GM18520 (cell line): Measurements from ENCODE around the gene GLB1L2.

ENCODE experiments used
- ATAC-seq: cut with Tn5 transposase; IDR thresholded peaks from one replicate; pipeline ENCODE4 v1.9.1; 2021; ENCODE audit not compliant: unreplicated experiment

Gene GLB1L2

DNA sequence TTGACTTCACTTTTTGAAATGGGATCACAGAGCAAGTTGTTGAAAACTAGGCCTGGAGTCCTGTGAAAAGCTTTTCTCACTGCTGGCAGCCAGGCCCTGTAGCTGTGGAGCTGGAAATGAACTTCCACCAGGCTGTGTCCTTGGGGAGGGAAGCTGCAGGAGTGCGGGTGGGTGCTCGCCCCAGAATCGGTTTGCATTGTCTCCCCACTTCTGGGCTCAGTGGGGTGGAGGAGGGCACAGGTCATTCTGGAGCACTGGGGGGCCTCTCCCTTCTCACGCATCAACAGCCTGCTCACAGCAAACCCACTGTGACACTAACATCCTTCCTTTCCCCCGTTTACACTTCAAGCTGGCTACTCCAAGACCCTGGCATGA is 15.2 kb downstream of the GLB1L2 start:
- ATAC-seq, result no peak

DNA sequence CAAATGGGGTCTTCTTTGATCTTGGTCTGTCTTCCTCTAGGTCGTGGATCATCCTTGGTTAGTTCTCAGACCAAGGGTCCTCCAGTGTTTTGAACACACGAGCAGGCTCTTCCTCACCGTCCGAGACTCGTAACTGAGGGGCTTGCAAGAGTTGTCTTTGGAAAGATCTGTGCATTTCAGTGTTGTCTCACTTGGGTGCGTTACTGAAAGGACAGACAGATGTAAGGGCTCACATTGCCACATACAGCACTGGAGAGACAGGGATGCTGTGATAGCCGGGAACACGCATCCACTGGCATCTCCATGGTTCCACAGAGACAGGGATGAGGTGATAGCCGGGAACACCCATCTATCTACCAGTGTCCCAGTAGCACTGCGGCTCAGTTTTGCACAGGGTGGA is 15.7 kb downstream of the GLB1L2 start:
- no peak for ATAC-seq

DNA sequence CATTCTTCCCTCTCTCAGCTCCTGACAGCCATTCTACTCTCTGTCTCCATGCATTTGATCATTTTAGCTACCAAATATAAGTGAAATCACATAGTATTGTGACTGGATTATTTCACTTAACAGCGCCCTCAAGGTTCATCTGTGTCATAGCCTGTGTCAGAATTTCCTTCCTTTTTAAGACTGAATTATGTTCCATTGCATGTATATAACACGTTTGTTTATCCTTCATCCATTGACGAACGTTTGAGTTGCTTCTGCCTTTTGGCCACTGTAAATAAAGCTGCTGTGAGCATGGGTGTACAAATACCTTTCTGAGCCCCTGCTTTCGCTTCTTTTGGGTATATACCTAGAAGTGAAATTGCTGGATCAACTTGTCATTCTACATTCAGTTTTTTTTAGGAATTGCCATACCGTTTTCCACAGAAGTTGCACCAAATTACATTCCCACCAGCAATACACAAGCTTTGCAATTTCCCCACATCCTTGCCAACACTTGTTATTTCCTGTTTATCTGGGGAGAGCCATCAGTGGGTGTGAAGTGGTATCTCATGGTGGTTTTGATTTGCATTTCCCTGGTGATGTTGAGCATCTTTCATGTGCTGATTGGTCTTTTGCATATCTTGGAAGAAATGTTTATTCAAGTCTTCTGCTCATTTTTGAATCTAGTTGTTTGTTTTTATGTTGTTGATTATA is 17.5 kb downstream of the GLB1L2 start:
- ATAC-seq, result peak; percentile 73

DNA sequence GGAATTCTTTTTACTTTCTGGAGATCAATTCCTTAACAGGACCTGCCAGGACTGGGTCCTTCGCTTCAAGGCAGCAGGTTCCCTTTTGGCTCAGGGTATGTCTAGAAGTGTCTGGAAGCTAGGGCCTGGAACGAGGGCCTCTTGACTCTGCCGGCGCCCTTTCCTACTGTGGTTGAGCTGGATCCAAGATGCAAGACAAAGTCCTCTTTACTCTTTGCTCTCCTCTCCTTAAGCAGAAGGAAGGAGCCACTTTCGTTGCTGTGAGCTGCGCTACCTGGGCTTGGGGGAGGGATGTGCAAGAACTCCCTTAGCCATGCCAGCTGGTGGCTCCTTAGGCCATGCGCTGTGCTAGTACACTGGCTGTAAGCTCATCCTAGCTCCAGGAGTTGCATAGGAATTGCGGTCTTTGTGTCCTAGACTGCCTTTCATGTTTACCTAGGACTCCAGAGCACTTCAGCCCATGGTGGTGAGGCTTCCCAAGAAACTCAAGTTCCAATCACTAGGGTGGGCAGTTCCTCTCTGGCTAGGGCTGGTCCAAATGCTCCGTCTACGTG is 18.1 kb downstream of the GLB1L2 start:
- no peak for ATAC-seq

DNA sequence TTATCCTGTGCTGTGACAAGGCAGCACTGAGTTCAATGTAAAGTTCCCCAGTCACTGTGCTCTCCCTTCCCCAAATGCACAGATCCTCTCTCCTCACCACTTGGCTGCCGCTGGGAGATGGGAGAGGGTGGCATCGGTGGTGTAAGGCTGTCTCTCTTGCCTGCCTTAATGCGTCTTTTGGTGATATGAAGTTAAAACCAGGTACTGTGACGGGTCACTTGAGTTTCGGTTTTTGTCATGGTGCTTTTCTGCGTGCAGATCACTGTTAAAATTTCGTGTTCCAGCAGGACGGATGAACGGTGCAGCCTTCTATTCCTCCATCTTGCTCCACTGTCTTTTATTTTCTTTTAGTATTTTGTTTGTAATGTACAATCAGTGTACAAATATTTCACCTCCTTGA is 18.6 kb downstream of the GLB1L2 start:
- ATAC-seq, result peak; percentile 67

DNA sequence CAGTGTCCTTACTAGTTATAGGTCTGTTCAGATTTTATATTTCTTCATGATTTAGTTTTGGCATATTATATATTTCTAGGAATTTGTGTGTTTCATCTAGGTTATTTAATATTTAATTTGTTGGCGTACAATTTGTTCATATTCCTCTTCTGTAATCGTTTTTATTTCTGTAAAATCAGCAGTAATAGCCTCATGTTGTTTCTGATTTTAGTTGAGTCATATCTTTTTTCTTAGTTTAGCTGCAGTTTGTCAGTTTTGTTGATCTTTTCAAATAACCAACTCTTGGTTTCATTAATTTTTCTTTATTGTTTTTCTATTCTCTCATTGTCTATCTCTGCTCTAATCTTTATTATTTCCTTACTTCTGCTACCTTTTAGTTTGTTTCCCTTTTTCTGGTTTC is 20.3 kb downstream of the GLB1L2 start:
- no peak for ATAC-seq

DNA sequence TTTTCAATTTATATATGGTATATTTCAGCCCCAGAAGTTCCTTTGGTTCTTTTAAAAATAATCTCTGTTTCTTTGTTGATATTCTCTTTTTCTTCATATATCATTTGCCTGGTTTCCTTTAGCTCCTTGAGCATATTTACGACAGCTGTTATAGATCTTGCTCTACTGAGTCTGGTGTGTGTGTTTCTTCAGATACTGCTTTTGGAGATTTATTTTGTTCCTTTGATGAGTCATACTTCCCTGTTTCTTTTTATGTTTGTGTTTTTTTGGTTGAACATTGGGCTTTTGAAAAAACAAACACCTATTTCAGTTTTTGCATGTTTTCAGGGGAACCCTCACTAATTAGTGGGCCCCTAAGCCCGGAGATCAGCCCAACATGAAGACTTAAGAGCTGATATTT is 23.3 kb downstream of the GLB1L2 start:
- no peak for ATAC-seq

DNA sequence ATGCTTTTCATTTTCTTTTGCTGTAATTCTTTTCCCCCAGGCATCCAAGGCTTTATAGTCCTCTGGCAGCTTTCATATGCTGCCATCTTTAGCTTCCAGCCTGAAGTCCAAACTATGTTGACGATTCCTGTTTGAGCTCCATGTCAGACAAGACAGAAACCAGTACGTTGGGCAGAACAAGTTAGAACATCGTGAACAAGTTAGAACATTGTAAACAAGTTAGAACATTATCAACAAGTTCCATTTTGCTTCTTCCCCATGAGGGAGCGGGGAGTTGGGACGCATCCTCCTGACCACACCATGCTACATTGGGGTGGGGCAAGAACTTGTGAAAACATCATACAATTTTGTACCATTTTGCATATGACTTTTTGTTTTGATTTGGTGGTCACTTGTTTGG is 23.9 kb downstream of the GLB1L2 start:
- ATAC-seq, result no peak

DNA sequence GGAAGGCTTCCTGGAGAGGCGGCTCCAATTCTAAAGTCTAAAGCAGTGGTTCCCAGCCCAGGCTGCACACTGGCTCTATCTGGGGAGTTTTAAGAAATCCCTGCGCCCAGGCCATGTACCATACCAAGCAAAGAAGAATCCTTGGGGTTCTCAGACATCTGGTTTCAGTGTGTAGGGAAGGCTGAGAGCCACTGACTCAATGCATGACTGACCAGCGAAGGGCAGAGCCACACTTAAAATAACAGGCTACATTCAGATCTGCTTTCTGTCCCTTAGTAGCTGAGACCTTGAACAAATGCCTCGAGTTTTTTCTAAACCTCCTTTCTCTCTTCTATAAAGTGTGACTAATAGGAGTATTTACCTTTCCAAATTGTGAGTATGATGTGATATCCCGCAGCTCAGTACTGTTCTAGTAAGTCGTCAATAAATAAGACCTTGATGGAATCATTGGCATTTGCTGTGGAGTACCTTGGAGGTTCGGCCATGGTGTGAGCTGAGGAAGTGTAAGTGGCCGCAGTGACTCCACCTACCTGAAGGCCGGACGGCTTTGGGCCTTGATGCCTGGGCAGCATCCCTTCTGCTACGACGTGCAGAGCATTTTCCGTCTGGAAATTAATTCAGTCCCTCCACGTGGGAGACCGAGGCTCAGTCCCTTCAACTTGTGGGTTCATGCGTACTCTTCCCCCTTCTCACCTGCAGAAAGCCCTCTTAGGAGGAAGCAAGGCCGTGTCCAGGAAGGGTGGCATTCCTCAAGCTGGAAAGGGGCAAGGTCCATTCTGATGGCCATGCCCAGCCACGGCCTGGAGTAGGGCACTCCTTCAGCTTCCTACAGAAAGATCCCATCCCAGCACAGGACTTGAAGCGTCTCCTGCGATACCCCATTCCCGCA is 25.1 kb downstream of the GLB1L2 start:
- no peak for ATAC-seq

DNA sequence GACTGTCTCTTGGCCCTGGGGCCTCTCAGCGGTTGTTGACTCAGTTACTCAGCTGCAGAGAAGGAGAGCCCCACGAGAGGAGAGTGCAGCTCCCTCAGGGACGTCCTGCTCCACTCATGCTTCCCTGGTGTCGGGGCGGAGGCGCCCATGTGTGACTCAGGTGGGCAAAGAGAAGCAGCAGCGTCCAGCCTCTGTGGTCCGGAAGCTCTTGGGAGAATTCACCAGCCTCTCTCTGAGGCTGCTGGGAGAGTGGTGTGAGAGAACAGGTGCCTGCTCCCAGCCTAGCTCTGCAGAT is 25.7 kb downstream of the GLB1L2 start:
- no peak for ATAC-seq

DNA sequence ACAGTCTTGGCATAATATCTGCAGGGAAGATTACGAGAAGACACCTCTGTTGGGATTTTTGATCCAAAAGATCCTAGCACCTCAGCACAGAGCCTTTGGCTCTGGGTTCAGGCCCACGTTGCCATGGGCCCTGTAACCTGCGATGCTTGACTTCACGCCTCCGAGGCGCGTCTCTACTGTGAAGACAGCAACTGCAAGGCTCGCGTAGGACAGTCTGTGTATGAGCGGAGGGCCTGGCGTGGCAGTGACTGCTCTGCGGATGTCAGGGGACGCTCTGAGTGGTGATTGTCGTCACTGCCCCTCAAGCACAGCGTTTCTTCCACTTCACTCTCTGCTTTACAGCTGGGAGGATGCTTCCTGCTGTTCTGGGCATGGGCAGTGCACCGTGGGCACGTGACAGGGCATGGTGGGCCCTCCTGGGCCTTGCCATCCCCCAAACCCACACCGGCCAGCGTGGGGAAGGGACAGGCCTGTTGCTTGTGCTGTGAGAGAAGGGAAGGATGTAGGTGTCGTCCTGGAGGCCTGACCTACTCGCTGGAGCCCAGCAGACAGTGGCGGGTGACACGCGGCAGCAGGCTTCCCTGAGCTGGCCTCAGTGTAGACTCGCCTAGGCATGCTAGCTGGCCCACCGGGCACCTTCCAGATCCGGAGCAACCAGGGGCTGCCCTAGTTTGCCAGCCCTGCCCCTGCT is 26.5 kb downstream of the GLB1L2 start:
- ATAC-seq, result no peak

DNA sequence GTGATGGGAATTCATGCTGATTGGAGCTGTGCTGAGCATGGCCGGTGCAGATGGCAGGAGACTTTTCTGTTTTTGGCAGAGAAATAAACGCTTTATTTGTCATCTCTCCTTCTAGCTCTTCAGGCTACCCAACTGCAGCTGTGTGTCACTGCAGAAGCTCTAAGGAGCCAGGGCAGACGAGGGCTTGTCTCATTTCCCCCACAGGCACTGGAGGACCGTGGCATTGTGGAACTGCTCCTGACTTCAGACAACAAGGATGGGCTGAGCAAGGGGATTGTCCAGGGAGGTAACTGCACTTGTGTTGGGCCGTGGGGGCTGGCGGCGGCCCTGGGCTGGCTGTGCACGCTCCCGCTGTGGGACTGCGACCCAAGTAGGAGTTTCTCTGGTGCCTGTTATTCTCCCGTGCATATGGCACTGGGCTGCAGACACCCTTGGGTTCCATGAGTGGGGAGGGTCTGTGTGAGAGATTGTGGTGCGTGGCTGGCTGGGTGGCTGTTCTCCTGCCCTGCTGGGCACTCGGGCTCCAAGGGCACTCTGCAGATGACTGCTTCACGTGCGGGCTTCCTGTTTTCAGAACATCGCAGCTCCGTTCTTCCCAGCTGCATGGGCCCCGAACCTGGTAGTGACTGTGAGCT is 27.2 kb downstream of the GLB1L2 start:
- no peak for ATAC-seq

DNA sequence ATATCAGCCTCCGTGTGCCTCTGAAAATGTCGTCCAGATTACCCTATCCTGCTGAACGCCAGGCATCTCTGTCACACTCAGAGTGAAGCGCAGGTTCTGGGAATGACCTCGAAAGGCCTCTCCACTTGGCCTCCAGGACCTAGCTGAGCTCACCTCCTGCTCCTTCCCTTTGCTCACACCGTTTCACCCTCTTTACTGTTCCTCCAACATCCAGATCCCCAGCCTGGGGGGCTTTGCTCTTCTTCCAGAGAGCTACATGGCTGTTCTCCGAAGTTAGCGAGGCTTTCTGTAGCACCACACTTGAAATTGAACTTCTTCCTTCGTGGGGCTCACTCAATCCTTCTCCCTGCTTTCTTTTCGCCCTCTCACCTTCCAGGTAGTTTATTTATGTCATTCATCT is 27.9 kb downstream of the GLB1L2 start:
- no peak for ATAC-seq

DNA sequence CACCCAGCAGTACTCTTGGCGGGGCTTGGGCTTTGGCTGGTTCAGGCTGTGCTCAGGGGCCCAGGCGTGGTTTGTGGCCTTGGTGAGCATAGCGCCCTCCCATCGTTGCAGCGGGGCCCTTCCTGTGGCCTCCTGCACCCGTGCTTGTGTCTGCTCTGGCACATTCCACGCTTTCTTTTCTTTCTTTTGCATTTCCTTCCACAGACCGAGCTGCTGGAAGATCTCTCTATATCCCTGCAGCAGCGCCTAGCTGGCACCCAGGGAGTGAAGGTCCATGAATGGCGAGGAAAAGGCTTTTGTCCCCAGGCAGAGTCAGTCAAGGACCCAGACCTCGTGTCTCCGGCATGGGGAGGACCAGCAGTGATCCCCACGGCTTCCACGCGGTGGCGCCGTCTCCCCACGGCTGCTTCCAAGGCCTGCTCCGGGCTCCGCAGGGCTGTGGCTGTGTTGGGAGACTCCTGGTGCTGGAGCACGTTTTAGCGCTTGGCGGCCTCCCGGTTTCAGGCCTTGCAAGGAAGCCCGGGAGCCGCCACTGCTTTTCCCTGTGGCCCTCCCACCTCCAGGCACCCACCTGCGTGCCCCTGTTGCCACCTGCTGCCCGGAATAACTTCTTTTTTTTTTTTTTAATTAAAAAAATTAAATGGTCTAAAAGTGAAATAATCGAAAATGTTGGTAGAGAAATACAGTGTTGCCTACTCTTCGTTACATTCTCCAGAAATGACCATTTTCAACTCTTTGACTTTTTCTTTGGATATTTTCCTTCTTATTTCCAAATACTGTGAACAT is 28.5 kb downstream of the GLB1L2 start:
- no peak for ATAC-seq

DNA sequence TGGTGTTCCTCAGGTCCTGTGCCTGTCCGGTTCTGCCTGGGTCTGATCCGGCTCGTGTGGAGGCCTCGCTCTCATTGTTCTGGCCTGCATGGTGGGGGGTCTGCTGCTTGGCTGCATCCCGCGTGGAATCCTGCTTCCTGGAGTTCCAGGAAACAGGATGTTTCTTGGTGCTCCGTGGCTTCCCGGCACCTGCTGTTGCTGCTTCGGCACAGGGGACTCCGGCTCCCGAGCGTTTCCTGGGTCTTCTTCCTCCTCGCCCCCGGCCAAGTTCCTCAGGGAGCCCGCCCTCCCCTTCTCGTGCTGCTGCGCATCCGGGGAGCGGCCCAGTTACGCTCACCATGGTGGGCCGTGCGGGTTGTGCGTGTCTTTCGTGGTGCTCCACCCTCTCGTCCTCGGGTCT is 29.9 kb downstream of the GLB1L2 start:
- no peak for ATAC-seq

DNA sequence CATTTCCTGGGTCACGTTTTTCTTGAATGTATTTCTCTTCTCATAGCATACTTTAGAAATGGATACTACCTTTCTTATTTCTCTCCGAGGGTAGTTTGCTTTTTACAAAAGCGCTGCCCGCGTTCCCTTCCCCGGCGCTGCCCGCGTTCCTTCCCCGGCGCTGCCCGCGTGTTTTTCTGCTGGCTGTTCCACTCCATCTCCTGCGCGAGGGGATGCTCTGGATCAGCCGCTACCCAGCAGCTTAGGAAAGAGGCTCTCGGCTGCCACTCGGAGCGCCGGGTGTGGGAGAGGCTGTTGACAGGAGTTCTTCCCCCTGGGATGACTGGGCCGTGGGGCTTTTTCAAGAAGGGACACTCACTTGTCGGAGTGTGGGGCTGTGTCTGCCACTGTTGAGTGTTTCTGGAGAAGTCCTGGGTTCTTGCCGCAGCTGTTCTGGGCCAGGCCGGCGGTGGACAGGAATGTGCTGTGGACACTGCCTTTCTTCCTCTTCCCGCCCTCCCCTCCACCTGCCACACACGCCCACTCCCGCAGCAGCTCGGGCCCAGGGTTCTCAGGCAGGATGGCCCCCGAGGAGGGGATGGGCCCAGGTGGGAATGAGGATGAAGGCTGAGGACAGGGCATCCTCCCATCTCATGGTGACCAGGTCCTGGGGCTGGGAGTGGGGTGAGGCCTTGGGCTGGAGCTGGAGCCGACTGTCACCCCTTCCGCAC is 30.6 kb downstream of the GLB1L2 start:
- ATAC-seq, result no peak

DNA sequence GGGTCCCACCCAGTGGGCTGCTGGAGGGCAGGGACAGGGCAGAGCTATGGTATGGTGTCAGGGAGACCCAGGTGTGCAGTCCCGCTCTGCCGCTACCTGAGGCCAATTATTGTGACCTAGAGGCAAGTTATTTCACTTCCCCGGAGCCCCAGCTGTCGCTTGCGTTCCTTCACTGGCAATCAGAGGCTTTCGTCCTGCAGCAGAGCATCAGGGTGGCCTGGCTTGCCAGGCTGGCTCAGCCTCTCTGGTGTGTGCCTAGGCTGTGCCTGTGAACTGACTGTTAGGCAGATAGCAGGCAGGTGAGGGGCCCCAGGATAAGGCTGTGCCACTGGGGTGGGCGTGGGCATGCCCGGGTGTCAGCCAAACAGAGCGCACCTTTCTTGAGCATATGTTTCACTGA is 31.4 kb downstream of the GLB1L2 start:
- no peak for ATAC-seq

DNA sequence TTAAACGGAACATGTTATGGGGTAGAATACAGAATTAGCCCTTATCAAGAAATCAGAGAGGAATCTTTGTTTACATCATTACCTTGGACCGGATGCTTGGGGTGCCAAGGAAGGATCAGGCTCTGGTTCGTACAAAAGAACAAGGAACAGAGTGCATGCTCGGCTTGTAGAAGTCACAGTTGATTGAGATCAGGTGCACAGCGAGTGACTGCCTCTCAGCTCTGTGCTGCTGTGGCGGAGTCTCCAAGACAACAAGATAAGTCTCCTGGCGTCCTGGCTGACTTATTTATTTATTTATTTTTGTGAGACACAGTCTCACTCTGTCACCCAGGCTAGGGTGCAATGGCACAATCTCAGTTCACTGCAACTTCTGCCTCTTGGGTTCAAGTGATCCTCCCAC is 31.8 kb downstream of the GLB1L2 start:
- ATAC-seq, result no peak

DNA sequence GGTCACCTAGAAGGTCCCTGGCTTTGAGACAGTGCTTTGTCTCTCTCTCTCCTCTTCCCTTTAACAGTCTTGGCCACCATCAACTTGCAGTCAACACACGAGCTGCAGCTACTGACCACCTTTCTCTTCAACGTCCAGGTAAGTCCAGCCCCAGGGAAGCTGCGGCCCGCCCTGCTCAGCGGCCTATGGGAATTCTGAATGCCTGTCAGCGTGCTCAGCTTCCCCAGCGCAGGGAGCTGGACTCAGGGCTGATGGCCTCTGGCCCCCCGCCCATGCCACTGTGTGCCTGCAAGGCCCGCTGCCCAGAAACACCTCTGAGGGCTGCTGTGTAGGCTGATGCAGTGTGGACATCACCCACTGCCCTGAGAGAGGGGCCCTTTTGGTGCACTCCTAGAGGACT is 32.5 kb downstream of the GLB1L2 start:
- ATAC-seq, result no peak
